K562 (cell line): ENCODE data around the gene NFATC3. TPM values are rescaled to one million over a fixed set of nuclear protein-coding genes. Genes with fewer than 3 reads are reported as not detected.

Source experiments
- ATF7 ChIP-seq: fragments of 450-650 bp; IDR thresholded peaks from 2 replicates; pipeline ENCODE4 v1.7.1; 2014; ENCODE audit warnings: mild to moderate bottlenecking, moderate library complexity
- BHLHE40 ChIP-seq: IDR thresholded peaks from 2 replicates; pipeline ENCODE4 v1.6.1; 2011; ENCODE audit warnings: low read length, improper control_type of control experiment
- CREB1 ChIP-seq, 2 experiments: sonication (generic) in 1 of 2; formaldehyde crosslinking in 1 of 2; IDR thresholded peaks; 2 replicates each; pipeline versions ENCODE4 v1.6.1 to v1.8.0; 2012 to 2022; ENCODE audit warnings: inconsistent platforms in 1 of 2, mild to moderate bottlenecking in 1 of 2, missing genetic modification reagents in 1 of 2, moderate library complexity in 1 of 2
- CTBP1 ChIP-seq: fragments of 450-650 bp; IDR thresholded peaks from 2 replicates; pipeline ENCODE4 v1.6.1; 2016; ENCODE audit warnings: borderline replicate concordance
- EP400 ChIP-seq: fragments of 450-650 bp; IDR thresholded peaks from 2 replicates; pipeline ENCODE4 v1.6.1; 2017; ENCODE audit warnings: antibody characterized with exemption, mild to moderate bottlenecking, moderate library complexity
- FOXJ2 ChIP-seq: fragments of 200-800 bp; sonication (Bioruptor generic); IDR thresholded peaks from 2 replicates; pipeline ENCODE4 v1.6.1; 2016; ENCODE audit warnings: missing genetic modification characterization, missing compliant biosample characterization
- GMEB1 ChIP-seq: fragments of 250-450 bp; sonication (Bioruptor Pico); IDR thresholded peaks from 2 replicates; pipeline ENCODE4 v1.4.0; 2020; ENCODE audit warnings: mild to moderate bottlenecking
- HDAC1 ChIP-seq, 2 experiments: fragments of 450-650 bp; IDR thresholded peaks; 2 replicates each; pipeline ENCODE4 v1.6.1; 2016 to 2017; ENCODE audit warnings: inconsistent platforms in 1 of 2, mild to moderate bottlenecking in 1 of 2, moderate library complexity in 1 of 2
- HDAC2 ChIP-seq: fragments of 450-650 bp; IDR thresholded peaks from 2 replicates; pipeline ENCODE4 v1.6.1; 2016; ENCODE audit warnings: mild to moderate bottlenecking
- KDM2B ChIP-seq: fragments of 250-450 bp; sonication (Bioruptor Pico); IDR thresholded peaks from 2 replicates; pipeline ENCODE4 v1.8.0; 2021; ENCODE audit warnings: mild to moderate bottlenecking, moderate library complexity
- PURB ChIP-seq: sonication (generic); formaldehyde crosslinking; IDR thresholded peaks from 2 replicates; pipeline ENCODE4 v1.9.0; 2021; ENCODE audit warnings: low read depth, mild to moderate bottlenecking, missing genetic modification reagents
- TAF15 ChIP-seq: fragments of 200-400 bp; formaldehyde crosslinking; IDR thresholded peaks from 2 replicates; pipeline ENCODE4 v1.6.1; 2017; ENCODE audit warnings: mild to moderate bottlenecking, low read depth, low read length, moderate library complexity
- TRIM28 ChIP-seq: fragments of 450-650 bp; IDR thresholded peaks from 2 replicates; pipeline ENCODE4 v1.6.1; 2017
- WHSC1 ChIP-seq: IDR thresholded peaks from one replicate; pipeline ENCODE4 v1.6.1; 2012; ENCODE audit warnings: low read length, control low read depth, inconsistent platforms
- ZFP30 ChIP-seq: fragments of 250-450 bp; sonication (Bioruptor Pico); IDR thresholded peaks from 2 replicates; pipeline ENCODE4 v1.8.0; 2022; ENCODE audit warnings: moderate library complexity, mild to moderate bottlenecking, inconsistent platforms, borderline replicate concordance
- ZFX ChIP-seq: sonication (generic); formaldehyde crosslinking; IDR thresholded peaks from 2 replicates; pipeline ENCODE4 v1.8.0; 2022; ENCODE audit warnings: mild to moderate bottlenecking, missing genetic modification reagents, moderate library complexity
- ZNF134 ChIP-seq: fragments of 250-450 bp; sonication (Bioruptor Pico); conservative IDR thresholded peaks from 2 replicates; pipeline ENCODE4 v1.4.0; 2020
- ZNF143 ChIP-seq: sonication (generic); formaldehyde crosslinking; IDR thresholded peaks from 2 replicates; pipeline ENCODE4 v1.9.0; 2022; ENCODE audit warnings: mild to moderate bottlenecking, missing genetic modification reagents
- ZNF324 ChIP-seq: fragments of 250-450 bp; sonication (Bioruptor Pico); IDR thresholded peaks from 2 replicates; pipeline ENCODE4 v1.4.0; 2020; ENCODE audit warnings: mild to moderate bottlenecking
- ZNF584 ChIP-seq: fragments of 200-800 bp; sonication (Bioruptor generic); IDR thresholded peaks from 2 replicates; pipeline ENCODE4 v1.6.1; 2016; ENCODE audit warnings: low read depth, mild to moderate bottlenecking, missing genetic modification characterization, missing compliant biosample characterization
- ZNF589 ChIP-seq: fragments of 200-800 bp; sonication (Bioruptor generic); IDR thresholded peaks from 2 replicates; pipeline ENCODE4 v1.6.1; 2016; ENCODE audit warnings: low read depth, missing genetic modification characterization, missing compliant biosample characterization
- polyA plus RNA-seq, 8 experiments: library from polyadenylated mRNA; depleted of rRNA in 4 of 8; stranded (reverse) in 5 of 8; unstranded in 3 of 8; fragments of >200 nt; fragmentation: Nextera tagmentation in 2 of 8; fragmentation: Illumina TruSeq in 1 of 8; extraction: Ambion mirVana in 2 of 8; extraction: Trizol in 1 of 8; gene quantifications; 2 replicates each; pipeline versions ENCODE4 v1.2.1 to v1.2.3, GENCODE V29; 2011 to 2014; ENCODE audit warnings: inconsistent platforms in 1 of 8, missing spikeins in 1 of 8
- total RNA-seq, 7 experiments: library from RNA; depleted of rRNA in 6 of 7; stranded (reverse); fragments of >200 nt in 6 of 7; fragmentation: Illumina TruSeq in 2 of 7; extraction: Trizol in 2 of 7; gene quantifications; 2 replicates each; pipeline versions ENCODE4 v1.2.1 to v1.2.3, GENCODE V29; 2011 to 2021; ENCODE audit warnings: low replicate concordance in 1 of 7
- TF ChIP-seq, protein P1 (sequence below), 3 experiments: fragments of 200-800 bp in 1 of 3; sonication (Bioruptor generic) in 1 of 3; sonication (generic) in 1 of 3; formaldehyde crosslinking in 1 of 3; IDR thresholded peaks; 2 replicates each; pipeline versions ENCODE4 v1.6.1 to v1.8.0; 2016 to 2022; ENCODE audit warnings: mild to moderate bottlenecking in 2 of 3, missing compliant biosample characterization in 2 of 3, missing genetic modification characterization in 2 of 3, missing genetic modification reagents in 1 of 3
- TF ChIP-seq, protein P2 (sequence below): fragments of 250-450 bp; sonication (Bioruptor Pico); IDR thresholded peaks from 2 replicates; pipeline ENCODE4 v1.4.0; 2020; ENCODE audit warnings: mild to moderate bottlenecking, moderate library complexity

NFATC3 gene
- total and polyA plus RNA-seq, 9 of the 15 experiments (the other 6 are each of a cell fraction or from before 2014, with no cell fraction given): 15.7 to 98.4 (median 59.4) TPM

DNA sequence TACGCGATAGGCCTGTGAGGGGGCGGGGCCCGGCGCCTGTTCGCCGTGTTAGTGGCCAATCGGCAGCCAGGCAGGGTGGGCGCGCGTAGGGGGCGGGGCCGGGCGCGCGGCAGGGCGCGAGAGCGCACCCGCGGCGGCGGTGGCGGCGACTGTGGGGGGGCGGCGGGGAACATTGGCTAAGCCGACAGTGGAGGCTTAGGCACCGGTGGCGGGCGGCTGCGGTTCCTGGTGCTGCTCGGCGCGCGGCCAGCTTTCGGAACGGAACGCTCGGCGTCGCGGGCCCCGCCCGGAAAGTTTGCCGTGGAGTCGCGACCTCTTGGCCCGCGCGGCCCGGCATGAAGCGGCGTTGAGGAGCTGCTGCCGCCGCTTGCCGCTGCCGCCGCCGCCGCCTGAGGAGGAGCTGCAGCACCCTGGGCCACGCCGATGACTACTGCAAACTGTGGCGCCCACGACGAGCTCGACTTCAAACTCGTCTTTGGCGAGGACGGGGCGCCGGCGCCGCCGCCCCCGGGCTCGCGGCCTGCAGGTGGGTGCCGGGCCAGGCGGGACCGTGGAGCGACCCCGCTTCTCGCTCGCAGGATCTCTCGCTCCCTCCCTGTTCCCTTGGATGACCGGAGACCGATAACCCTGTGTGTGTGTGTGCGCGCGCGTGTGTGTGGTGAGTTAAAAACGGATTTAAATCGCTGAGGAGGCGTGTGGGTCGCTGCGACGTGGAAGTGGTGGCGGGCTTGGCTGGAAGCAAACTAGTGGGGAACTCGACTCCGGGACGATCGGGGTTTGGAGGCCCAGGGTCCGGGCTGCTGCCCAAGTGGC lies at the start of gene NFATC3 (continued):
- TF ChIP-seq GMEB1 (CRISPR knock-in tag) (no peak), HDAC1 (IDR thresholded peaks at IDR 0.05) (peak in 1 of 2 experiments; percentile 73; a peak in 2 of 4 replicates), ATF7 (0 out of 2 replicates have a peak, but pooled peaks have one; percentile 62), WHSC1 (no peak), ZNF134 (no peak), EP400 (peak; percentile 47; the same call in 1 of the 2 replicates), ZFX (CRISPR knock-in tag) (peak; percentile 82), ZNF324 (CRISPR knock-in tag) (no peak), ZFP30 (CRISPR knock-in tag) (no peak), ZNF589 (CRISPR knock-in tag) (0 out of 2 replicates have a peak, but pooled peaks have one; percentile 62), BHLHE40 (no peak), CTBP1 (peak; percentile 96), CREB1 (IDR thresholded peaks at IDR 0.05) (no peak; the same call in 1 of the 2 replicates), CREB1 (CRISPR knock-in tag; IDR thresholded peaks at IDR 0.05) (peak; percentile 72), ZNF584 (CRISPR knock-in tag) (no peak), KDM2B (CRISPR knock-in tag) (no peak), ZNF143 (CRISPR knock-in tag) (peak; percentile 38), FOXJ2 (tag) (no peak), HDAC2 (no peak; the same call in 1 of the 2 replicates), TRIM28 (no peak; the same call in 1 of the 2 replicates), PURB (CRISPR knock-in tag) (no peak), TAF15 (no peak)
- TF ChIP-seq, protein P1, sequence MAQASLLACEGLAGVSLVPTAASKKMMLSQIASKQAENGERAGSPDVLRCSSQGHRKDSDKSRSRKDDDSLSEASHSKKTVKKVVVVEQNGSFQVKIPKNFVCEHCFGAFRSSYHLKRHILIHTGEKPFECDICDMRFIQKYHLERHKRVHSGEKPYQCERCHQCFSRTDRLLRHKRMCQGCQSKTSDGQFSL (CRISPR knock-in tag; IDR thresholded peaks at IDR 0.05): peak; percentile 97
- TF ChIP-seq, protein P1 (tag; IDR thresholded peaks at IDR 0.05): peak in 1 of 2 experiments; percentile 99; a peak in 2 of 4 replicates
- TF ChIP-seq, protein P2, sequence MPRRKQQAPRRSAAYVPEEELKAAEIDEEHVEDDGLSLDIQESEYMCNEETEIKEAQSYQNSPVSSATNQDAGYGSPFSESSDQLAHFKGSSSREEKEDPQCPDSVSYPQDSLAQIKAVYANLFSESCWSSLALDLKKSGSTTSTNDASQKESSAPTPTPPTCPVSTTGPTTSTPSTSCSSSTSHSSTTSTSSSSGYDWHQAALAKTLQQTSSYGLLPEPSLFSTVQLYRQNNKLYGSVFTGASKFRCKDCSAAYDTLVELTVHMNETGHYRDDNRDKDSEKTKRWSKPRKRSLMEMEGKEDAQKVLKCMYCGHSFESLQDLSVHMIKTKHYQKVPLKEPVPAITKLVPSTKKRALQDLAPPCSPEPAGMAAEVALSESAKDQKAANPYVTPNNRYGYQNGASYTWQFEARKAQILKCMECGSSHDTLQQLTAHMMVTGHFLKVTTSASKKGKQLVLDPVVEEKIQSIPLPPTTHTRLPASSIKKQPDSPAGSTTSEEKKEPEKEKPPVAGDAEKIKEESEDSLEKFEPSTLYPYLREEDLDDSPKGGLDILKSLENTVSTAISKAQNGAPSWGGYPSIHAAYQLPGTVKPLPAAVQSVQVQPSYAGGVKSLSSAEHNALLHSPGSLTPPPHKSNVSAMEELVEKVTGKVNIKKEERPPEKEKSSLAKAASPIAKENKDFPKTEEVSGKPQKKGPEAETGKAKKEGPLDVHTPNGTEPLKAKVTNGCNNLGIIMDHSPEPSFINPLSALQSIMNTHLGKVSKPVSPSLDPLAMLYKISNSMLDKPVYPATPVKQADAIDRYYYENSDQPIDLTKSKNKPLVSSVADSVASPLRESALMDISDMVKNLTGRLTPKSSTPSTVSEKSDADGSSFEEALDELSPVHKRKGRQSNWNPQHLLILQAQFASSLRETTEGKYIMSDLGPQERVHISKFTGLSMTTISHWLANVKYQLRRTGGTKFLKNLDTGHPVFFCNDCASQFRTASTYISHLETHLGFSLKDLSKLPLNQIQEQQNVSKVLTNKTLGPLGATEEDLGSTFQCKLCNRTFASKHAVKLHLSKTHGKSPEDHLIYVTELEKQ (CRISPR knock-in tag): no peak
